NCI-H1092 (cell line): ENCODE measurements around the gene TGM1.
"Not testable (repeated sequence)": the region's sequence is repeated elsewhere in the genome, so short reads cannot be mapped to it uniquely, and the experiment has no call there.

Experiments
- DNase-seq: peaks from one replicate; lab custom pipeline; 2025; lab: John Stamatoyannopoulos, UW

Gene TGM1

DNA sequence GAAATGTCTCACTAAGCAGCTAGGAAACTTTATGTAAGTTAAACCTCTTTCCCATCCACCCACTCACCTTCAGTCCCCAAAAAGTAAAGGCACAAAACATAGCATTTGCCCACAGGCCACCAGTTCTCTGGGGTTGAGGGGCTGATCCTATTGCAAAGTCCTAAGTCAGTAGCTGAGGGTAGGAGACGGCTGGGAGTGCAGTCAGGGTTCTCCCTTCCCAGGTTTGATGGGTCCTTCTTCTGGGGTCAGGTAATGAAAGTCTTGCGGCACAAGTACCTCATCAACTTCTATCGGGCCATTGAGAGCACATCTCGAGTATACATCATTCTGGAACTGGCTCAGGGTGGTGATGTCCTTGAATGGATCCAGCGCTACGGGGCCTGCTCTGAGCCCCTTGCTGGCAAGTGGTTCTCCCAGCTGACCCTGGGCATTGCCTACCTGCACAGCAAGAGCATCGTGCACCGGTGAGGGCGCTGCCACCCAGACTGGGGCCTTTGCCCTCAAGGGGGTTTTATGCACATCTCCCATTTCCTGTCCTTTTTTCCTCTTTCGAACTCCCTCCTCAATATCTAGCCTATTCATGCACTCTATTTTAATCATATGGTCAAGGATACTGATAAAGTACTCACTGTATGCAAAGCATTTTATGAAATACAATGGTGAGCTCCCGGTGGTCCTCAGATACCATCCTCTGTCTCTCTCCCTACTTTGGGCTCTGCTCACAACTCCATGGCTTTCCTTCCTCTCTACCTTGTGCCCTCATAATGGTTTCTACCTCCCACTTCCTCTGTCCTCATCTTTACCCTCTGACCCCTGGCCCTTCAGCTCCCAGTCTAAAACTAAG lies 56.5 kb downstream of the TGM1 start:
- DNase-seq: no peak

DNA sequence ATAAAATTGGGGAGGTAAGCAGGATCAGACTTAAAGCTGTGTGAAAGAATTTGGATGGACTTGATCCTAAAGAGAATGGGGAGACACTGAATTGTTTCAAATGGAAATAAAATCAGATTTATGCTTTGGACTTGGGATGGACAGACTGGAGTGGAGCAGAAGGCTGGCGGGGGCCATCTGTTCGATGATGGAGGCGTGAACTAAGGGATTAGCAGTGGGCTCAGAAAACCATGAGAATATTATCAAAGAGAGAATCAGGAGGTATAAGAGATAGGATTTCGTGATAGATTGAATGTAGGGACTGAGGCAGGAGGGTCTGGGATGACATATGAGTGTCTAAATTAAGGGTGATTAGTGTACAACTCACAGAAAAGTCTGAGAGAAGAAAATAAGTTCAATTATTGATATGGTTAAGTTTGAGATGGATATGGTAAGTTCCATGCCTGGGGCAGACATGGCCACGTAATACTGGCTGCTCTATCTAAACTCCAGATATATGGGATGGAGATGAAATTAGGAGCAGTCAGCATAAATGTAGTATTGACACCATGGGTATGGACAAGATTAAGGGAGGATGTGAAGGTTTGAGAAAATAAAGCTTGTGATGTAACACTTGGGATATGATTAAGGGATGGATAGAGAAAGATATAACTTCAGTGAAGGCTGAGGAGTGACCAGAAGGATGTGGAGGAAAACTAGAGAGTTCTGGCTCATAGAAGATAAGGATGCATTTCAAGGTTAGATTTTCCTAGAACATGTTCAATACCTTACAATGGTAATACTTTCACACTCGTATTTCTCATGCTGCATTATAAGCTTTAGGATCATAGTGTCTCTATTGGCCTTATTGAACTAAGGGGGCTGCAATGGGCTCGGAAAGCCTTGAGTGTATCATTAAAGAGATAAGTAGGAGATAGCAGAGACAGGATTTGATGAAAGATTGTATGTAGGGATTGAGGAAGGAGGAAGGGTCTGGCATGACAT lies 58.5 kb downstream of the TGM1 start:
- DNase-seq: no peak

DNA sequence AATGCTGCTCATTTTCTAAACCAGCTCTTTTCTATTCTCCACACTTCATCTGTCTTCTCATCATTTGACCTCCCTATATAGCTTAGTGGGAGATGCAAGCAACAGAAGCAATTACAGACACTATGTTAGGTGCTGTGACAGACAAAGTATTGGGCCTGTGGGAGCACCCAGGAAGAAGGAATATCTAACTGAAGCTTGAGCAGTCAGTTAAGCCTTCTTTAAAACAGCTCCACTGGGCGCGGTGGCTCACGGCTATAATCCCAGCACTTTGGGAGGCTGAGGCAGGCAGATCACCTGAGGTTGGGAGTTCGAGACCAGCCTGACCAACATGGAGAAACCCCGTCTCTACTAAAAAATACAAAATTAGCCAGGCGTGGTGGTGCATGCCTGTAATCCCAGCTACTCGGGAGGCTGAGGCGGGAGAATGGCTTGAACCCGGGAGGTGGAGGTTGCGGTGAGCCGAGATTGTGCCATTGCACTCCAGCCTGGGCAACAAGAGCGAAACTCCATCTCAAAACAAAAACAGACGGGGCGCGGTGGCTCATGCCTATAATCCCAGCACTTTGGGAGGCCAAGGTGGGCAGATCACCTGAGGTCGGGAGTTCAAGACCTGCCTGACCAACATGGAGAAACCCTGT lies 59.6 kb downstream of the TGM1 start:
- DNase-seq: not testable (repeated sequence)

DNA sequence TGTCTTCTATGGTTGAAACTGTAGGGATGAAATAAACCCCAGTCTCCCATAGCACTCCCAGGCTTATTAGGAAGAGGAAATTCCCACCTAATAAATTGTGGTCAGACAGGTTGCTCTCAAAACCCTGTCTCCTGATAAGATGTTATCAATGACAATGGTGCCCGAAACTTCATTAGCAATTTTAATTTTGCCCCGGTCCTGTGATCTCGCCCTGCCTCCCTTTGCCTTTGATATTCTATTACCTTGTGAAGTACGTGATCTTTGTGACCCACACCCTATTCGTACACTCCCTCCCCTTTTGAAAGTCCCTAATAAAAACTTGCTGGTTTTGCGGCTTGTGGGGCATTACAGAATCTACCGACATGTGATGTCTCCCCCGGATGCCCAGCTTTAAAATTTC lies 60.4 kb downstream of the TGM1 start:
- DNase-seq: not testable (repeated sequence)
